ENCODE results near the gene CADM4. TPM values are rescaled to one million over a fixed set of nuclear protein-coding genes. Genes with fewer than 3 reads are reported as not detected.
"Not testable (repeated sequence)": the region's sequence is repeated elsewhere in the genome, so short reads cannot be mapped to it uniquely, and the experiment has no call there.

CADM4 gene
- total RNA-seq, 6 donors from 2014 or later = 6.2 to 9.2 (median 7.8) TPM

DNA sequence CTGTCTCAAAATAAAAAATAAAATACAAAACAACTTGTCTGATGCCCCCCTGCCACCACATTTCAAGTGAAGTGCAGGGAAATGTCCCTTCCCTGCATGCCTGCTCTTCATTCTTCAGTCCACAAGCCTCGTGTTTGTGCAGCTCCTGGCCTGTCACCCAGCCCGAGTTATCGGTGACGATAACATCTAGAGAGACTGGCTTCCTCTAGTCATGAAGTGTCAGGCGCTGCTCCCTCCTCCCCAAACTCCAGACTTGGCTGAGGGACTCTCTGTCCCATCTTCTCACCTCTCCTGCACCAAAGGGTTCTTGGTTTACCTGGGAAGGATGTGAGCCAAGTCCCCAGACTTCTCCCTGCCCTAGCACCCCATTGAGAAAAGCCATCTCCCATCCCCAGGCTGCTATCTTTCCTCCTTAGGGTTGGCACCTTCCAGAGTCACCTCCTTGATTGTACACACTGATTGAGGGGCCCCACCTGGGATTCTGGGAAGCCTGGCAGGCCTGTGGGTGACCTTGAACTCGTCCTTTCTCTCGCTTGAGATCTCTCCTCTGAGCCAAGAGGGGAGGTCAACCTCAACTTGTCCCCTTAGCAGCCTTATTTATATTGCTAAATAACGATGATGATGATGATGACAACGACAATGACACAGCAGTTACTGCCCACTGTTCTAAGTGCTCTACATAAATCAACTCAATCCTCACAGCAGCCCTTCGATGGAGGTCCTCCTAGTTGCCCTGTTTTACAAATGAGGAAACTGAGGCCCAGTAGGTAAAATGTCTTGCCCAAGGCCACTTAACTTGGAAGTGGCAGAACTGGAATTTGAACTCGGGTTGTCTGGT lies 43.4 kb upstream of the CADM4 start:
- H3K4me1 ChIP-seq = no peaks in the 10 kb centered on the region
- ATAC-seq (ENCODE audit: low FRiP score in 2 of 2) (no peak), DNase-seq (no peak)
- H3K9me3 ChIP-seq = no peaks in the 10 kb centered on the region
- H3K4me3 ChIP-seq = no peak overlapping the region
- H3K27ac ChIP-seq = no peak overlapping the region
- no peaks in the 10 kb centered on the region for H3K36me3 ChIP-seq
- WGBS, 2 donors = 47 to 53% methylated on average over 9 to 11 of the region's 11 CpGs
- TF ChIP-seq, protein P1, sequence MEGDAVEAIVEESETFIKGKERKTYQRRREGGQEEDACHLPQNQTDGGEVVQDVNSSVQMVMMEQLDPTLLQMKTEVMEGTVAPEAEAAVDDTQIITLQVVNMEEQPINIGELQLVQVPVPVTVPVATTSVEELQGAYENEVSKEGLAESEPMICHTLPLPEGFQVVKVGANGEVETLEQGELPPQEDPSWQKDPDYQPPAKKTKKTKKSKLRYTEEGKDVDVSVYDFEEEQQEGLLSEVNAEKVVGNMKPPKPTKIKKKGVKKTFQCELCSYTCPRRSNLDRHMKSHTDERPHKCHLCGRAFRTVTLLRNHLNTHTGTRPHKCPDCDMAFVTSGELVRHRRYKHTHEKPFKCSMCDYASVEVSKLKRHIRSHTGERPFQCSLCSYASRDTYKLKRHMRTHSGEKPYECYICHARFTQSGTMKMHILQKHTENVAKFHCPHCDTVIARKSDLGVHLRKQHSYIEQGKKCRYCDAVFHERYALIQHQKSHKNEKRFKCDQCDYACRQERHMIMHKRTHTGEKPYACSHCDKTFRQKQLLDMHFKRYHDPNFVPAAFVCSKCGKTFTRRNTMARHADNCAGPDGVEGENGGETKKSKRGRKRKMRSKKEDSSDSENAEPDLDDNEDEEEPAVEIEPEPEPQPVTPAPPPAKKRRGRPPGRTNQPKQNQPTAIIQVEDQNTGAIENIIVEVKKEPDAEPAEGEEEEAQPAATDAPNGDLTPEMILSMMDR (IDR thresholded peaks at IDR 0.05) = no peak
- TF ChIP-seq POLR2AphosphoS5 (IDR thresholded peaks at IDR 0.05) (no peak), EP300 (IDR thresholded peaks at IDR 0.05) (no peak), POLR2A (IDR thresholded peaks at IDR 0.05) (no peak)
- H3K27me3 ChIP-seq = no peaks in the 10 kb centered on the region

GRCh38 chr19:43682269-43682668 lies 42.6 kb upstream of the CADM4 start:
- not testable (repeated sequence) for H3K4me3 ChIP-seq; H3K27me3 ChIP-seq; H3K36me3 ChIP-seq; DNase-seq; H3K4me1 ChIP-seq; H3K27ac ChIP-seq; ATAC-seq (ENCODE audit: low FRiP score in 2 of 2); H3K9me3 ChIP-seq
- 91 to 95% methylated on average over 5 of the region's 5 CpGs for WGBS, 2 donors

GRCh38 chr19:43681821-43682220 lies 42.2 kb upstream of the CADM4 start:
- Histone ChIP-seq H3K4me3 (no peak overlapping the region), H3K4me1 (no peaks in the 10 kb centered on the region), H3K36me3 (no peaks in the 10 kb centered on the region), H3K9me3 (no peaks in the 10 kb centered on the region), H3K27ac (no peak overlapping the region), H3K27me3 (no peaks in the 10 kb centered on the region)
- TF ChIP-seq EP300 (IDR thresholded peaks at IDR 0.05) = peak; percentile 8 to 74 (median 54)
- no peak for TF ChIP-seq POLR2A (IDR thresholded peaks at IDR 0.05)
- TF ChIP-seq POLR2AphosphoS5 (IDR thresholded peaks at IDR 0.05) = peak in 1 of 2 donors; percentile 63
- TF ChIP-seq, protein P1 (IDR thresholded peaks at IDR 0.05) = no peak
- DNase-seq (no peak), ATAC-seq (ENCODE audit: low FRiP score in 2 of 2) (no peak)
- 48 to 57% methylated on average over 5 of the region's 5 CpGs for WGBS, 2 donors

GRCh38 chr19:43678512-43679261 lies 39.0 kb upstream of the CADM4 start:
- H3K4me1 ChIP-seq = peaks cover 0 to 11% (median 8%) of the 10 kb centered on the region in 4 donors
- no peak overlapping the region for H3K4me3 ChIP-seq
- H3K27ac ChIP-seq = no peak overlapping the region
- no peak for TF ChIP-seq POLR2AphosphoS5 (IDR thresholded peaks at IDR 0.05)
- no peak for TF ChIP-seq POLR2A (IDR thresholded peaks at IDR 0.05)
- TF ChIP-seq, protein P1 (IDR thresholded peaks at IDR 0.05) = no peak
- no peak for TF ChIP-seq EP300 (IDR thresholded peaks at IDR 0.05)
- WGBS, 2 donors = 92 to 95% methylated on average over 11 of the region's 11 CpGs
- DNase-seq = no peak
- no peaks in the 10 kb centered on the region for H3K36me3 ChIP-seq
- no peaks in the 10 kb centered on the region for H3K9me3 ChIP-seq
- no peaks in the 10 kb centered on the region for H3K27me3 ChIP-seq
- ATAC-seq (ENCODE audit: low FRiP score in 2 of 2) = no peak

DNA sequence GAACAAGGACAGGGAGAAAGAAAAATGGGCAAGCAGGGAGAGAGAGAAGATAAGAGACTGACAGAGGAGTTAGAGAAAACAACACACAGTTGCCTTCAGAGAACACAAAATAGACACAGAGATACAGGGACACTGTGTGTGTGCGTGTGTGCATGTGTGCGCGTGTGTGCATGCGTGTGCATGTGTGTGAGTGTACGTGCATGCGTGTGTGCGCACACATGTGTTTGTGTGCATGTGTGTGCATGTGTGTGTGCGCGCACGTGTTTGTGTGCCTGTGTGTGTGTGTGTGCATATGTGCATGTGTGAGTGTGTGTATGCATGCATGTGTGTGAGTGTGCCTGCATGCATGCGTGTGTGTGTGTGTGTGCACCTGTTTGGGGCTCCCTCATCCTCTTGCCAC lies 36.3 kb upstream of the CADM4 start:
- Histone ChIP-seq H3K4me1 (peaks cover 6 to 23% (median 11%) of the 10 kb centered on the region in 4 donors), H3K4me3 (no peak overlapping the region), H3K9me3 (no peaks in the 10 kb centered on the region), H3K36me3 (no peaks in the 10 kb centered on the region), H3K27ac (peak overlapping the region in 2 of 4 donors; percentile 83 to 92), H3K27me3 (no peaks in the 10 kb centered on the region)
- DNase-seq (no peak), ATAC-seq (ENCODE audit: low FRiP score in 2 of 2) (no peak)
- 84 to 86% methylated on average over 11 of the region's 11 CpGs for WGBS, 2 donors
- no peak for TF ChIP-seq EP300 (IDR thresholded peaks at IDR 0.05)
- no peak for TF ChIP-seq POLR2A (IDR thresholded peaks at IDR 0.05)
- TF ChIP-seq, protein P1 (IDR thresholded peaks at IDR 0.05) = no peak
